Thoracic aorta (tissue), 2 donors: ENCODE results near the gene ART3. TPM values are rescaled to one million over a fixed set of nuclear protein-coding genes. Genes with fewer than 3 reads are reported as not detected.

Source experiments
- ATAC-seq: fragments of 150-250 bp; one replicate; pipeline ENCODE4 v1.8.0; 2017; ENCODE audit warnings: low read depth; ENCODE audit not compliant: insufficient number of reproducible peaks, low FRiP score
- DNase-seq: peaks from one replicate; pipeline ENCODE4 v3.0.0-alpha.2; 2020; ENCODE audit warnings: low spot score
- H3K27ac ChIP-seq, 2 donors: fragments of 200-600 bp; sonication (generic); 1 replicate in 1 of 2; 2 replicates in 1 of 2; pipeline ENCODE4 v1.5.1; 2016; ENCODE audit warnings: mild to moderate bottlenecking in 2 of 2, moderate library complexity in 2 of 2
- H3K27me3 ChIP-seq: fragments of 200-600 bp; sonication (generic); replicated peaks from 2 replicates; pipeline ENCODE4 v1.6.0; 2016; ENCODE audit warnings: mild to moderate bottlenecking; ENCODE audit not compliant: insufficient read depth
- H3K36me3 ChIP-seq: fragments of 200-600 bp; sonication (generic); one replicate; pipeline ENCODE4 v1.5.1; 2016
- H3K4me1 ChIP-seq, 2 donors: fragments of 200-600 bp; sonication (generic); 1 replicate in 1 of 2; 2 replicates in 1 of 2; pipeline versions ENCODE4 v1.5.1 to v1.6.0; 2016; ENCODE audit warnings: low read depth in 2 of 2, mild to moderate bottlenecking in 1 of 2; ENCODE audit not compliant: control insufficient read depth in 1 of 2
- H3K4me3 ChIP-seq: fragments of 200-600 bp; sonication (generic); 2 replicates; pipeline ENCODE4 v1.5.1; 2016; ENCODE audit warnings: mild to moderate bottlenecking
- H3K9me3 ChIP-seq: fragments of 200-600 bp; sonication (generic); 2 replicates; pipeline ENCODE4 v1.5.1; 2016
- total RNA-seq, 2 donors: library from RNA; depleted of rRNA; stranded (reverse); fragments of >200 nt; gene quantifications; one replicate each; pipeline versions ENCODE4 v1.1.0 to v1.2.3, GENCODE V29; 2016
- TF ChIP-seq, protein P1 (sequence below): fragments of 200-600 bp; sonication (generic); IDR thresholded peaks from one replicate; pipeline ENCODE4 v1.5.1; 2019; ENCODE audit warnings: antibody characterized with exemption

ART3 gene
- total RNA-seq, 2 donors from 2014 or later: not detected

DNA sequence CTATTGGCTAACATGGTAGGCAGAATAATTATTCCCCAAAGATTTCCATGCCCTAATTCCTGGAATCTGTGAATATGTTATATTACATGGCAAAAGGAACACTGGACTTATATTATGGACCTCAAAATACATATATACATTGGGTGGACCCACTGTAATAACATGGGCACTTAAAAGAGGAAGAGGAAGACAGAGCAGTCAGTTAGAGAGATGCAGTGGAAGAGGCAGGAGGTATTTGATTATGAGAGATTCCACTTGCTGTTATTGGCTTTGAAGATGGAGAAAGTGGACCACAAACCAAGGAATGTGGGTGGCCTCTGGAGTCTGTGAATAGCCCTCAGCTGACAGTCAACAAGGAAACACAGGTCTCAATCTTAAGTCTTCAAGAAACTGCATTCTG is 14.0 kb upstream of the ART3 start:
- Histone ChIP-seq H3K4me3 (no peak overlapping the region), H3K36me3 (no peaks in the 10 kb centered on the region), H3K9me3 (no peaks in the 10 kb centered on the region), H3K4me1 (no peaks in the 10 kb centered on the region), H3K27me3 (no peaks in the 10 kb centered on the region), H3K27ac (no peak overlapping the region)
- DNase-seq (no peak), ATAC-seq (no peak)
- TF ChIP-seq, protein P1, sequence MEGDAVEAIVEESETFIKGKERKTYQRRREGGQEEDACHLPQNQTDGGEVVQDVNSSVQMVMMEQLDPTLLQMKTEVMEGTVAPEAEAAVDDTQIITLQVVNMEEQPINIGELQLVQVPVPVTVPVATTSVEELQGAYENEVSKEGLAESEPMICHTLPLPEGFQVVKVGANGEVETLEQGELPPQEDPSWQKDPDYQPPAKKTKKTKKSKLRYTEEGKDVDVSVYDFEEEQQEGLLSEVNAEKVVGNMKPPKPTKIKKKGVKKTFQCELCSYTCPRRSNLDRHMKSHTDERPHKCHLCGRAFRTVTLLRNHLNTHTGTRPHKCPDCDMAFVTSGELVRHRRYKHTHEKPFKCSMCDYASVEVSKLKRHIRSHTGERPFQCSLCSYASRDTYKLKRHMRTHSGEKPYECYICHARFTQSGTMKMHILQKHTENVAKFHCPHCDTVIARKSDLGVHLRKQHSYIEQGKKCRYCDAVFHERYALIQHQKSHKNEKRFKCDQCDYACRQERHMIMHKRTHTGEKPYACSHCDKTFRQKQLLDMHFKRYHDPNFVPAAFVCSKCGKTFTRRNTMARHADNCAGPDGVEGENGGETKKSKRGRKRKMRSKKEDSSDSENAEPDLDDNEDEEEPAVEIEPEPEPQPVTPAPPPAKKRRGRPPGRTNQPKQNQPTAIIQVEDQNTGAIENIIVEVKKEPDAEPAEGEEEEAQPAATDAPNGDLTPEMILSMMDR: no peak

DNA sequence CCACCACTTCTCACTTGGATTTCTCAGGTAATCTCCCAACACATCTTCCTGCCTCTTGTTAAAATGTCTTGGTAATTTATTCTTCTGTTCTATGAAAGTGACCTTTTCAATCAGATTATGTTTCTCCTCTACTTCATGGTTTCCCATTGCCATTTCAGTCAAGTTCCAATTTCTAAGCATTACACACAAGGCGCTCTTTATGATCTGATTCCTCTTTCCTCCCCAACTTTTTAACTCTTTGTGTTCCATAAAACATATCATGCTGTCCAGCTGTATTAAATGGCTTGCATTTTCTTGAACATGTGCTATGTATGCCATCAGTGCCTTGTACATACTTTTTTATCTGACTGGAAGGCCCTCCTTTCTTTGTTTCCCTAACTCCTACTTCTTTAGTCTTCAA is 13.1 kb upstream of the ART3 start:
- DNase-seq (no peak), ATAC-seq (no peak)
- Histone ChIP-seq H3K27ac (no peak overlapping the region), H3K36me3 (no peaks in the 10 kb centered on the region), H3K9me3 (no peaks in the 10 kb centered on the region), H3K4me3 (no peak overlapping the region), H3K27me3 (no peaks in the 10 kb centered on the region), H3K4me1 (no peaks in the 10 kb centered on the region)
- TF ChIP-seq, protein P1: no peak

DNA sequence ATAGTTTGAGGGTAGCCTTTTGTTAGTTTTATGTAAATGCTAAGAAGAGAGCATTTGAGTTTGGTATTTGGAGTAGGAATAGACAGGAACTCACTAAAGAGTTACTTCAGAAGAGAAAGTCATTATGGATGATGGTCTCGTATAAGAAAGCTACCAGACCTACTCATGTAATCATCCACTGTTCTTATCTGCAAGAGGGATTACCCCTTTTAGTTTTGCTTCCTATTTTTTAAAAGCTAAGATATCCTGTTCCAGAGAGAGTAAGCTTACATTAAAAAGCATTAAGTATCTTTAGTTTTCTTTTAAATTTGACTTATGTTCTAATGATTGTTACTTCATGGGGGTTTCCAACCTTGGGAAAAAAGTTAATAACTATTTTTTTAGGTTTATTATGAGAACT is 12.5 kb upstream of the ART3 start:
- no peak overlapping the region for H3K4me3 ChIP-seq
- H3K27me3 ChIP-seq: no peaks in the 10 kb centered on the region
- no peaks in the 10 kb centered on the region for H3K36me3 ChIP-seq
- TF ChIP-seq, protein P1: no peak
- no peaks in the 10 kb centered on the region for H3K9me3 ChIP-seq
- no peaks in the 10 kb centered on the region for H3K4me1 ChIP-seq
- no peak overlapping the region for H3K27ac ChIP-seq
- ATAC-seq (no peak), DNase-seq (no peak)

DNA sequence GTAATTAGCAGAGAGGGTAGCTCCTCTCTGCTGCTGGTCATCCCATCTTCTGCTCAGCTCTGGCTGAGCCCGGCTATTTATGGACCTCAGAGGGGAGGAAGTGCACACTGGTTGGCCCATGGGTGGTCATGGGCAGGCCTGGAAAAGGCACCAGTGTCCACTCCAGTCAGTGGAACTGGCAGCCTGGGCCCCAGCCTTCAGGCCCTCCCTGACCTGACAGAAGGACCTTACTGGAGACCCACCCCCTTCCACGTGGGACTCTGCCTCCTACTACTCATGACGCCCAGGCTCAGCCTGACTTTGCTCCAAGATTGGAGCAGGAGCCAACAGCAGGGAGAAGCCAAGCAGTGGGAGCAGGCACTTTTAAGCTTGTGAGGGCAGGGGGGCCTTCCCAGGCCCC is 8.0 kb upstream of the ART3 start:
- H3K4me3 ChIP-seq: no peak overlapping the region
- H3K36me3 ChIP-seq: no peaks in the 10 kb centered on the region
- no peaks in the 10 kb centered on the region for H3K9me3 ChIP-seq
- TF ChIP-seq, protein P1: no peak
- no peak overlapping the region for H3K27ac ChIP-seq
- DNase-seq: no peak
- H3K27me3 ChIP-seq: no peaks in the 10 kb centered on the region
- ATAC-seq: no peak
- H3K4me1 ChIP-seq: no peaks in the 10 kb centered on the region

DNA sequence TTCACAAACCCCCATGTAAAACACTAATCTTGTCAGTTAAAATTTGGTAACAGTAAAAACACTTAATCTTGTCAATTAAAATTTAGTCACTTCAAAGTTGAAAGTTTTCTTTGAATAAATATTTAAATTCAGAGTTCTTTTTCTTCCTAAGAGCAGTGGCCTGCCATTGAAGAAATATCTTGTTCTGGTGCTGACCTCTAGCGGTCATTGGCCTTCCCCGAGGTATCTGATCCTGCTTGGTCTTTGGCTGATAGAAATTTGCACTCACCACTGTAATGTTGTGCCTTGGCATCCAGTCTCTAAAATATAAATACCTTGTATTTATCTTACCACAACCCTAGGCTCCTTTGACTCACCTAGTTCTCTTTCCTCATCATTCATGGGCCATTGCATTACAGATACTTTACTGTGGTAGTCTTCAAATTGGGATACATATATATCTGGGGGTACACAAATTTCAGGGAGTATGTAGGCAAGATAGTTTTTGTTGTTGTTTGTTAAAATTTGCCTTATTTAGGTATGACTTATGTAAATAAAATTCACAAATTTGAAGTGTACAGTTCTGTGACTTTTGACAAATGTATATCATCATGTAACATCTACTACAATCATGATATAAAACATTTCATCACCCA is 6.7 kb upstream of the ART3 start:
- Histone ChIP-seq H3K27ac (no peak overlapping the region), H3K9me3 (no peaks in the 10 kb centered on the region), H3K4me1 (no peaks in the 10 kb centered on the region), H3K27me3 (no peaks in the 10 kb centered on the region), H3K36me3 (no peaks in the 10 kb centered on the region), H3K4me3 (no peak overlapping the region)
- TF ChIP-seq, protein P1: peak; percentile 65
- ATAC-seq (no peak), DNase-seq (peak; percentile 26)
